NCI-H460 (cell line): Measurements from ENCODE around the gene WDR20. TPM values are rescaled to one million over a fixed set of nuclear protein-coding genes. Genes with fewer than 3 reads are reported as not detected.

Source experiments
- DNase-seq: peaks from one replicate; pipeline ENCODE4 v3.0.0-alpha.2; 2016; ENCODE audit warnings: low read depth; ENCODE audit errors: extremely low read depth
- total RNA-seq: library from RNA; depleted of rRNA; stranded (reverse); fragments of >200 nt; shearing (Covaris generic); gene quantifications from 2 replicates; pipeline ENCODE4 v1.2.3, GENCODE V29; 2014

The WDR20 gene
- total RNA-seq, 1 experiment from 2014 or later, result 22.5 TPM

DNA sequence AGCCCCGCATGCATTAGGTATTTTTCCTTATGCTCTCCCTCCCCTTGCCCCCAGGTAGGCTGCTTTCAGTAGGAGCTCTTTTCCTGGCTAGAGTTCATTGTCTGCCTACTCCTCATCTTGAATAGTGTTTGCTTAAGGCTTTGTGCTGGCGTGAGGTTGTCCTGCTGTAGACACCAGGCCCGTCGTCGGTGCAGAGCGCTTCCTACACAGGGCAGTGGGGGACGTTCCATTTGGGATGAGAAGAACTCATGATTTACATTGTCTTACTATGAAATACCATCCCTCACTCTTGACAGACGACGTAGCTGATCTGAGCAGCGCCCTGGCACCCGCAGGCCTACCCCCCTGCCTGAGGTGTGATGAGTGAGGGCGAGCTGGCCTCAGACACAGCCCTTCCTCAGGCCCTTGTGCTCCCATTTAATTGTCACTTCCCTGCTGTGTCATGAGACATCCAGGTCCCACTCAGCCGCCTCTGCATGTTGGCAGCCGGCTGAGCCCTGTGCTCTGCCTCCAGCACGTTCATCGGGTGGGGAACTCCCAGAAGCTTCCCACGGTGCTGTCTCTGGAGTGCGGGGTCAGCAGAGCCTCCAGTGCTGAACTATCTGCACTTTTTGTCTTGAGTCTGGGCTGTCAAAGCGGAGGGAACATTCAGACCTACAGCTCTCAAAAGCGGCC, 76.0 kb downstream of the WDR20 start:
- no peak for DNase-seq

GRCh38 chr14:102217399-102217798, 77.7 kb downstream of the WDR20 start:
- no peak for DNase-seq

- no peak for DNase-seq
These were observed 78.3 kb downstream of the WDR20 start for GRCh38 chr14:102217987-102218421.

GRCh38 chr14:102218688-102219087, 79.0 kb downstream of the WDR20 start:
- DNase-seq, result no peak

DNA sequence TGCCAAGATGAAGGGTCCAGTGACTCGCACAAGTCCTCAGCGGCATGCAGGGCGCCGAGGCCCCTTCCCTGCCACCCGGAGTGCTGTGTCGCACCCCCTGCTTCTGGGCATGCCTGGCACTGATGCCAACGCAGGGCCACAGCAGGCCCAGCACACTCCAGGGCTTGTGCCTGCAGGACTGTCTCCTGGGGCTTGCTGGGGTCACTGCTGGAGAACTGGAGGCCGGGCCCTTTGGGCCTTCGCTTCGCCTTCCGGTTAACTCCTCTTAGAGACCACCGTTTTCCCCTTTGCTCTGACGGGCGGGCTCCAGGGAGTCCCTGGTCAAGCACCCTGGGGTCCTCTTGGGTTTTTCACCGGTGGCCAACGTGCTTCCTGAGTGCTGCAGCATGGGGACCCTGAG, 79.6 kb downstream of the WDR20 start:
- no peak for DNase-seq

- DNase-seq, result no peak
These were observed 80.3 kb downstream of the WDR20 start for GRCh38 chr14:102220031-102220430.

DNA sequence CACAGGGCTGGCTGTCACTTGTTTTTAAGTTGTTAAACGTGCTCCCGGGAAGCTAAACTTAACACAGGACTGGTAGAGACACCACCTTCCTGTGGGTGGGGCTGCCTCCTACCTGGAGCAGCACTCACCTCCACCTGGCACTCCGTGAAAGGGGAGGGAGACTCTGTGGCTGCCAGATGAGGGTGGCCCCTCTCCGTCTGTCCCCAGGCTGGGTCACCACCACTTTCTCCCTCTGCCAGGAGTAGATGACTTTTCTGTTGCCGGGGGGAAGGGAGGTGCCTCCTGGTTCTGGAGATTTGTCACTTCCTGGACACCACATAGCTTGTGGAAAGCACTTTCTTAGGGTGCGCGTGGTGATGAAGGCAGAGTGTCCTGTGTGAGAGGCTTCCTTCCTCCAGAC, 81.3 kb downstream of the WDR20 start:
- DNase-seq, result no peak

- no peak for DNase-seq
These were observed 82.4 kb downstream of the WDR20 start for GRCh38 chr14:102222009-102222575.

GRCh38 chr14:102222751-102223150, 83.1 kb downstream of the WDR20 start:
- no peak for DNase-seq

- DNase-seq, result no peak
These were observed 84.0 kb downstream of the WDR20 start for GRCh38 chr14:102223682-102224081.

- DNase-seq, result no peak
These were observed 85.7 kb downstream of the WDR20 start for GRCh38 chr14:102225386-102225785.

GRCh38 chr14:102225936-102226335, 86.2 kb downstream of the WDR20 start:
- DNase-seq, result no peak

GRCh38 chr14:102226356-102227125, 86.8 kb downstream of the WDR20 start:
- no peak for DNase-seq

GRCh38 chr14:102227184-102227964, 87.7 kb downstream of the WDR20 start:
- no peak for DNase-seq

- DNase-seq, result no peak
These were observed 89.5 kb downstream of the WDR20 start for GRCh38 chr14:102229071-102229738.

- no peak for DNase-seq
These were observed 90.0 kb downstream of the WDR20 start for GRCh38 chr14:102229739-102230092.

DNA sequence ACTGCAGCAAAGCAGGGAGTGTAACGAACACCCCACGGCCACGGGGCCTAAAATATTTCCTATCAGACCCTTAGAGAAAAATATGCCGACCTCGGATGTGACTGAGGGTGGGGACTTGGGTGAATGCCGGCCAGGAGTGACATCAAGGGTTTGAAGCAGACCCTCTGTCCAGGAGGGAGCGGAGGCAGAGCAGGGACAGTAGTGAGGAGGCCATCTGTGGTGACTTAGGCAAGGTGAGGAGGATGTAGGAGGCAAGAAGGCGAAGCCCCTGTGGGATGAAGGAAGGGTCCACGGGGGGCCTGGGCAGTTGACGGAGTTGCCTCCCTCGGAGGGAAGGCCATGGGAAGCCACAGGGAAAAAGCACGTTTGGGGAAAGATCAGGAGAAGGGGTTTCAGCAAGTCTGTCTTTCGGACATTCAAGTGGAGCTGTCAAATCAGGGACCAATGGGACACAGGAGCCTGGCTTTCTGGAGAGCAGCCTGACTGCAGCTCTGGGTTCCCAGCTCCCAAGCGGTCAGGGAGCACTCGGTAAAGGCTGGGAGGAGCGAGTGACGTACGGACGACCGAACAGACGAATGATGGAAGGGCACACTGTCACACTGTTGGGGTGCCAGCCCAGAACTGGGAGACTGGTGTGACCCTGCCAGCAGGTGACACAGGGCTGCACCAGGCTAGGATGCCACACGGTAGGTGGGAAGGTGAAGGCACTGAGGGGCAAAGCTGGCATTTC, 90.9 kb downstream of the WDR20 start:
- no peak for DNase-seq

DNA sequence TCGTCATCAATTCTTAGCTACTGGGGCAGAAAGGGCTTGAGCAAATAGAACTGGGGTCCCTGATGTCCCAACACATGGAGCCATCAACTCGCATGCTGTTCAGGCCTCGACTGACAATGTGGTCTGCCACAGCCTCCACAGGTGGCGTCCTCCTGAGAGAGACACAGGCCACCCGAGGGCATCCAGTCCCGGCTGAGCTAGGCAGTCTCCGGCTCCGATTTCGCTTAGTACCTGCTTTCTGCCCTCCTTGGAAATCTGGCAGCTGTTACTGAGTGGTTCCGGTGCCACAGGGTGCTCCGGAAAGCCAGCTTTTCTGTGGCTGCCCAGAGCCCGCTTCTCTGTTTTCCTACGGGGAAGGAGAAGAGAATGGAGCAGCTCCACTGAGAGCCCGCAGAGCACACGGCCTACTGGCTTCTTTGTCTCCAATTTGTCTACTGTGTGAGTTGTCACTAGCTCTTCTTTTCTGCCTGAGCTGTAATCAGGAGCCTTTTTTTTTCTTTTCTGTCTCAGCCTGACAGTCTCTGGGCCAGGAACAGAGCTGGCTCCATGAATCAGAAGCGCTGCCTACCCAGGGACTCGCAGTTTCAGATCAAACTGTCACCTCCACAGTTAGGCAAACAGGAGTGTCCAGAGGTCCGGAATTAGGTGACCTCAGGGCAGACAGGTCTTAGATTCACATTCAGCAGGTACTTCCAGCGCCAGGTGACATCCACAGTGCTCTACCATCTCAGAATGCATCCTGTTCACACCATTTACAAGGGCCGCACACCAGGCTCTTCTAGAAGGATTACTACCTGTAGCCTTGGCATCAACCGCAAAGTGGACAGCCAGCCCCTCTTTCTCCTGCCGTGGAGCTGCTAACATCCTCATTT, 92.0 kb downstream of the WDR20 start:
- no peak for DNase-seq

GRCh38 chr14:102232348-102232625, 92.6 kb downstream of the WDR20 start:
- no peak for DNase-seq
